Astrocyte (in vitro differentiated cells and primary cell): ENCODE data around the gene RAD17. TPM values are rescaled to one million over a fixed set of nuclear protein-coding genes. Genes with fewer than 3 reads are reported as not detected.
"Not testable (repeated sequence)": the region's sequence is repeated elsewhere in the genome, so short reads cannot be mapped to it uniquely, and the experiment has no call there.

Experiments used
- DNase-seq: peaks from one replicate; pipeline ENCODE4 v3.0.0-alpha.2; 2010; ENCODE audit warnings: low read depth
- FAIRE-seq: peaks from 2 replicates; lab custom pipeline; 2011; peaks lifted over from hg19 to GRCh38; lab: Jason Lieb, UNC
- H2AFZ ChIP-seq: 2 replicates; pipeline ENCODE4 v1.6.0; 2012; ENCODE audit warnings: low read depth, low read length, inconsistent platforms
- H3K27ac ChIP-seq: 2 replicates; pipeline ENCODE4 v1.5.1; 2011; ENCODE audit warnings: low read depth, low read length, inconsistent platforms
- H3K27me3 ChIP-seq: 2 replicates; pipeline ENCODE4 v1.6.0; 2011; ENCODE audit warnings: low read length, inconsistent platforms; ENCODE audit not compliant: insufficient read depth
- H3K36me3 ChIP-seq: 2 replicates; pipeline ENCODE4 v1.5.1; 2011; ENCODE audit warnings: low read length, inconsistent platforms; ENCODE audit not compliant: insufficient read depth
- H3K4me1 ChIP-seq: 2 replicates; pipeline ENCODE4 v1.5.1; 2011; ENCODE audit warnings: low read length, inconsistent platforms; ENCODE audit not compliant: insufficient read depth
- H3K4me2 ChIP-seq: 2 replicates; pipeline ENCODE4 v1.6.0; 2012; ENCODE audit warnings: low read length, inconsistent platforms
- H3K4me3 ChIP-seq: 2 replicates; pipeline ENCODE4 v1.5.1; 2011; ENCODE audit warnings: low read depth, mild to moderate bottlenecking, low read length, inconsistent platforms; ENCODE audit not compliant: insufficient read depth
- H3K79me2 ChIP-seq: 2 replicates; pipeline ENCODE4 v1.6.0; 2012; ENCODE audit warnings: mild to moderate bottlenecking, low read length, inconsistent platforms; ENCODE audit not compliant: insufficient read depth
- H3K9ac ChIP-seq: 2 replicates; pipeline ENCODE4 v1.6.0; 2012; ENCODE audit warnings: mild to moderate bottlenecking, low read length, inconsistent platforms
- H3K9me3 ChIP-seq: 2 replicates; pipeline ENCODE4 v1.5.1; 2012; ENCODE audit warnings: low read depth, mild to moderate bottlenecking, low read length, inconsistent platforms; ENCODE audit not compliant: insufficient read depth
- H4K20me1 ChIP-seq: 2 replicates; pipeline ENCODE4 v1.6.0; 2012; ENCODE audit warnings: low read length, inconsistent platforms; ENCODE audit not compliant: insufficient read depth
- H3K27ac Mint-ChIP-seq: one replicate; pipeline ENCODE4 v1.8.0; 2021; ENCODE audit warnings: mild to moderate bottlenecking, mixed read lengths; ENCODE audit not compliant: unreplicated experiment
- H3K27me3 Mint-ChIP-seq: one replicate; pipeline ENCODE4 v1.8.0; 2021; ENCODE audit warnings: low read depth, mixed read lengths; ENCODE audit not compliant: unreplicated experiment
- H3K36me3 Mint-ChIP-seq: one replicate; pipeline ENCODE4 v1.8.0; 2021; ENCODE audit warnings: low read depth, mixed read lengths; ENCODE audit not compliant: unreplicated experiment
- H3K4me1 Mint-ChIP-seq: one replicate; pipeline ENCODE4 v1.8.0; 2021; ENCODE audit warnings: low read depth, mixed read lengths; ENCODE audit not compliant: unreplicated experiment
- H3K4me3 Mint-ChIP-seq: one replicate; pipeline ENCODE4 v1.8.0; 2021; ENCODE audit warnings: mild to moderate bottlenecking, moderate library complexity, mixed read lengths; ENCODE audit not compliant: unreplicated experiment
- H3K9me3 Mint-ChIP-seq: one replicate; pipeline ENCODE4 v1.8.0; 2021; ENCODE audit warnings: mild to moderate bottlenecking, mixed read lengths; ENCODE audit not compliant: unreplicated experiment
- CTCF ChIP-seq: IDR thresholded peaks from 2 replicates; pipeline ENCODE4 v1.5.1; 2011; ENCODE audit warnings: low read depth, mild to moderate bottlenecking, inconsistent platforms, low read length, moderate library complexity; ENCODE audit not compliant: insufficient read depth
- EZH2 ChIP-seq: IDR thresholded peaks from 2 replicates; pipeline ENCODE4 v1.6.1; 2012; ENCODE audit warnings: mild to moderate bottlenecking, low read length, inconsistent platforms; ENCODE audit not compliant: insufficient read depth
- total RNA-seq: library from RNA; stranded (reverse); gene quantifications from 2 replicates; pipeline ENCODE4 v1.2.1, GENCODE V29; 2021

The RAD17 gene
- total RNA-seq, 1 donor from 2014 or later = 24.1 TPM

GRCh38 chr5:69431424-69432303, 62.0 kb downstream of the RAD17 start:
- H3K4me3 ChIP-seq = no peak overlapping the region
- H3K36me3 Mint-ChIP-seq = peaks cover 2% of the 10 kb centered on the region
- no peak overlapping the region for H2AFZ ChIP-seq
- no peak overlapping the region for H3K27ac ChIP-seq
- H3K4me2 ChIP-seq = no peak overlapping the region
- no peaks in the 10 kb centered on the region for H3K4me1 Mint-ChIP-seq
- H3K9me3 ChIP-seq = no peaks in the 10 kb centered on the region
- H3K4me3 Mint-ChIP-seq = no peak overlapping the region
- no peaks in the 10 kb centered on the region for H3K9me3 Mint-ChIP-seq
- no peaks in the 10 kb centered on the region for H3K79me2 ChIP-seq
- H3K27me3 ChIP-seq = no peaks in the 10 kb centered on the region
- no peaks in the 10 kb centered on the region for H3K27me3 Mint-ChIP-seq
- H3K4me1 ChIP-seq = no peaks in the 10 kb centered on the region
- H3K36me3 ChIP-seq = no peaks in the 10 kb centered on the region
- no peak for DNase-seq
- H4K20me1 ChIP-seq = no peaks in the 10 kb centered on the region
- H3K27ac Mint-ChIP-seq = no peak overlapping the region
- H3K9ac ChIP-seq = no peak overlapping the region
- FAIRE-seq = no peak
- TF ChIP-seq CTCF = no peak
- no peak for TF ChIP-seq EZH2

GRCh38 chr5:69432412-69433206, 63.0 kb downstream of the RAD17 start:
- no peaks in the 10 kb centered on the region for H3K4me1 Mint-ChIP-seq
- DNase-seq = no peak
- H3K27me3 Mint-ChIP-seq = no peaks in the 10 kb centered on the region
- H3K27ac Mint-ChIP-seq = no peak overlapping the region
- Histone ChIP-seq H3K4me1 (no peaks in the 10 kb centered on the region), H3K79me2 (no peaks in the 10 kb centered on the region), H3K4me3 (no peak overlapping the region), H3K9ac (no peak overlapping the region), H4K20me1 (no peaks in the 10 kb centered on the region), H2AFZ (no peak overlapping the region), H3K4me2 (no peak overlapping the region), H3K36me3 (no peaks in the 10 kb centered on the region), H3K27me3 (no peaks in the 10 kb centered on the region), H3K27ac (no peak overlapping the region), H3K9me3 (no peaks in the 10 kb centered on the region)
- H3K4me3 Mint-ChIP-seq = no peak overlapping the region
- no peak for FAIRE-seq
- TF ChIP-seq EZH2 = no peak
- no peak for TF ChIP-seq CTCF
- peaks cover 2% of the 10 kb centered on the region for H3K36me3 Mint-ChIP-seq
- H3K9me3 Mint-ChIP-seq = no peaks in the 10 kb centered on the region

GRCh38 chr5:69435276-69435884, 65.8 kb downstream of the RAD17 start:
- not testable (repeated sequence) for H3K4me1 ChIP-seq, FAIRE-seq, H3K36me3 Mint-ChIP-seq, DNase-seq, H3K27ac ChIP-seq, H3K9ac ChIP-seq, H3K27me3 Mint-ChIP-seq, H3K36me3 ChIP-seq, H4K20me1 ChIP-seq, H3K4me3 ChIP-seq, H3K9me3 ChIP-seq, H3K27me3 ChIP-seq, H3K27ac Mint-ChIP-seq, H3K4me1 Mint-ChIP-seq, H3K4me2 ChIP-seq, H3K4me3 Mint-ChIP-seq, H2AFZ ChIP-seq, H3K9me3 Mint-ChIP-seq, H3K79me2 ChIP-seq
